ENCODE data around the gene OR52L1.
"Not testable (repeated sequence)": the region's sequence is repeated elsewhere in the genome, so short reads cannot be mapped to it uniquely, and the experiment has no call there.

Gene OR52L1

DNA sequence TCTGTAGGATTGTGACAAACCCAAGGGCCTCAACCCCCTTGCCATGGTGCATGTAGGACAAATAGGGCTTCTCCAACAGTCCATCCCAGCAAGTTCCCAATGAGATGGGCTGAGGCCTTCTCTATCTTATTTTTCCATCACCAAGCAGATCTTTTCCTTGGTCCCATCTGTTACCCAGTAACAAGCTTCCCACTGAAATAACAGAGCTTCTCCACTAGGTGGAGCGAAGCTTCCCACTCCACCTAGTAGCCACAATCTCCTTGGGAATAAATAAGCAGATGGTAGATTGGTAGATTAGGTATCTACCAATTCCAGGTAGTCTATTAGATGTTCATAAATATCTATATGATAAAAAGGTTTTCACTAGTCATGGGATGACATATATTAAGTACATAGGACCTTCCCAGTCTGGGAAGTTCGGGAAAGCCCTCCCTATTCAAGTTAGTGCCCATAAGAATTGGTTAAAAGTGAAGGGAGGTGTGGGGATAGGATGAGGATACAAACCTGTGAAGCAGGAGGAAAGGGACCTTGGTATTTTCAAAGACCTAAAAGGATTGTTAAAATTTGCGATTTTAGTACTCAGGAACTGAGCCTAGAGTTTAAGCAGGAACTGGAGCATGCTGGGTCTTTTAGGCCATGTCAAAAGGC is 5.9 kb upstream of the OR52L1 start:
- Histone ChIP-seq H3K27ac (ENCODE audit: low read length) (no peak overlapping the region), H3K4me1 (ENCODE audit: insufficient read depth, low read length) (no peaks in the 10 kb centered on the region), H3K4me3 (ENCODE audit: low read length) (no peak overlapping the region), H3K9me3 (ENCODE audit: insufficient read depth, low read depth, low read length) (no peaks in the 10 kb centered on the region), H3K9ac (ENCODE audit: low read depth, low read length) (no peak overlapping the region), H3K27me3 (ENCODE audit: insufficient read depth, low read length) (no peaks in the 10 kb centered on the region), H3K36me3 (ENCODE audit: insufficient read depth, low read depth, low read length) (no peaks in the 10 kb centered on the region)

DNA sequence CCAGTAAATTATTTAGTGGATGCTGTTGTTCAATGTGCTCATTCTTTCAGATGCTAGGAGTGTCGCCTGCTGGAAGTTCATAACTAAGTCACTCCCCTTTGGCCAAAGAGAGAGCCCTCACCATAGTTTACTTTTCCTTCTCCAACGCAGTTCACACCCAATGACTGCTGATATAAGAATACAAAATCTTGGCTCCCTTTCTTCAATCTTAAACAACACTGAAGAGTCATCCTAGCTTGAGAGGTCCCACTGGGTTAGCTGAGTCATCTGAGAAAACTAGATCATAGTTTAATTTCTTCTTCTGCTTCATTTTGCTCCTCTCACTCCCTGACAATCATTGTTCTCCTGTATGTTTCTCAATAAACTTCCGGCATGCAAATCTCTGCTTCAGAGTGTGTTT is 5.4 kb upstream of the OR52L1 start:
- Histone ChIP-seq H3K27me3 (ENCODE audit: insufficient read depth, low read length) (no peaks in the 10 kb centered on the region), H3K4me1 (ENCODE audit: insufficient read depth, low read length) (no peaks in the 10 kb centered on the region), H3K36me3 (ENCODE audit: insufficient read depth, low read depth, low read length) (no peaks in the 10 kb centered on the region), H3K9ac (ENCODE audit: low read depth, low read length) (no peak overlapping the region), H3K9me3 (ENCODE audit: insufficient read depth, low read depth, low read length) (no peaks in the 10 kb centered on the region), H3K27ac (ENCODE audit: low read length) (no peak overlapping the region), H3K4me3 (ENCODE audit: low read length) (no peak overlapping the region)

DNA sequence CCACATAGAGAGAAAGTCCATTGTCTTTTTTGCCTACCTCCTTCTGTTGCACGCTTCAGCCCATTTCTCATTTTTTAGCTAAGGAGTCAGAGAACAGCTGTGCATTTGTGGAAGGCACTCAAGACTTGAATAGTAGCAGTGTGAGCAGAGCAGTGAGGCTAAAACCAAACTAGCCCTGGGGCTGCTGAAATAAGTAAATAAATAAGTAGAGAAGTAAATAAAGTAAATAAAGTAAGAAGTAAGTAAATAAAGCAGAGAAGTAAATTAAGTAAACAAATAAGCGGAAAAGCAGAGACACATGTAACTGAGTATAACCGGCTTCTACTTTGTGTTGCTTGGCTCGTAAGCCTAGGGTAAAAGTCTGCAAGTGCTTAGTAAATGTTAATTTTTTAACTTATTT is 2.4 kb upstream of the OR52L1 start:
- H3K27me3 ChIP-seq (ENCODE audit: insufficient read depth, low read length) = no peaks in the 10 kb centered on the region
- H3K36me3 ChIP-seq (ENCODE audit: insufficient read depth, low read depth, low read length) = no peaks in the 10 kb centered on the region
- no peaks in the 10 kb centered on the region for H3K4me1 ChIP-seq (ENCODE audit: insufficient read depth, low read length)
- no peaks in the 10 kb centered on the region for H3K9me3 ChIP-seq (ENCODE audit: insufficient read depth, low read depth, low read length)
- H3K4me3 ChIP-seq (ENCODE audit: low read length) = no peak overlapping the region
- H3K27ac ChIP-seq (ENCODE audit: low read length) = no peak overlapping the region
- H3K9ac ChIP-seq (ENCODE audit: low read depth, low read length) = no peak overlapping the region

DNA sequence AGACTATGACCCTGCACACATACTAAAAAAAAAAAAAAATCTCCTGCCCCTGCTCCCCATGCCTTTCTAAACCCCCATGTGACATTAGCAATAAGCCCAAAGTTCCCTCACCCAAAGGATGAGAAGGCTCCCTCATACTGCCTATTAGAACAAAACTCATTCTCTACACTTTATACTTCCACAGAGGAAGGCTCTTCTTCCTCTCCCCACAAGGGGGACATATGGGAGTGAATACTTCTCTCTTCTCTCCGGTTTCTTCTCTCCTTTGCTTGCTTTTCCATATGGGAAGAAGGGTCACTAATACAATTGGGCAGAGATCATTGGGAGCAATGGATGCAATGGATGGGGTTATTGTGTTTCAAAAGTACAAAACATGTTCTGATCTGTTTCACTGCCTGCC is 3.3 kb downstream of the OR52L1 start:
- Histone ChIP-seq H3K27ac (ENCODE audit: low read length) (no peak overlapping the region), H3K9ac (ENCODE audit: low read depth, low read length) (no peak overlapping the region), H3K4me1 (ENCODE audit: insufficient read depth, low read length) (no peaks in the 10 kb centered on the region), H3K27me3 (ENCODE audit: insufficient read depth, low read length) (no peaks in the 10 kb centered on the region), H3K4me3 (ENCODE audit: low read length) (no peak overlapping the region), H3K9me3 (ENCODE audit: insufficient read depth, low read depth, low read length) (peaks cover 9% of the 10 kb centered on the region; the same call in 1 of the 2 replicates), H3K36me3 (ENCODE audit: insufficient read depth, low read depth, low read length) (no peaks in the 10 kb centered on the region)

DNA sequence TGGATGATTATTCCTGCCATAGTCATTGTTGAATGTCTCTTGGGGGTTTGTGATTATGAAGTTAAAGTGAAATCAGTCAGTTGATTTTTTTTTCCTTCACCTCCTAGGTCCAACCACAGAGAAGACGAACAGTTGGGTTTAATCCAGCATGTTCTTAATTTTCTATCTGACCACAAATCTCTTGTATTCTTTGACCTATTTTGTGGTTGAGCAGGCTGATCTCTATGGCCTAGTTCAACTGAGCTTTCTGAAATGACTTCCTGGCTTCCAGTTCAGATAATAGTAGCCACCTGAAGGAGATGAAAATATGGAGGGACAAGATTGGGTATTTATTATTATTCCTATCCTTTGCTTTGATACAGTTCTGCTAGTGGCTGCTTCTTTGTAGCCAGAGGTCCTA is 13.3 kb downstream of the OR52L1 start:
- no peaks in the 10 kb centered on the region for H3K4me1 ChIP-seq (ENCODE audit: insufficient read depth, low read length)
- no peak overlapping the region for H3K9ac ChIP-seq (ENCODE audit: low read depth, low read length)
- H3K27ac ChIP-seq (ENCODE audit: low read length) = no peak overlapping the region
- H3K36me3 ChIP-seq (ENCODE audit: insufficient read depth, low read depth, low read length) = no peaks in the 10 kb centered on the region
- no peak overlapping the region for H3K4me3 ChIP-seq (ENCODE audit: low read length)
- H3K27me3 ChIP-seq (ENCODE audit: insufficient read depth, low read length) = no peaks in the 10 kb centered on the region
- peaks cover 3% of the 10 kb centered on the region; the same call in 1 of the 2 replicates for H3K9me3 ChIP-seq (ENCODE audit: insufficient read depth, low read depth, low read length)

DNA sequence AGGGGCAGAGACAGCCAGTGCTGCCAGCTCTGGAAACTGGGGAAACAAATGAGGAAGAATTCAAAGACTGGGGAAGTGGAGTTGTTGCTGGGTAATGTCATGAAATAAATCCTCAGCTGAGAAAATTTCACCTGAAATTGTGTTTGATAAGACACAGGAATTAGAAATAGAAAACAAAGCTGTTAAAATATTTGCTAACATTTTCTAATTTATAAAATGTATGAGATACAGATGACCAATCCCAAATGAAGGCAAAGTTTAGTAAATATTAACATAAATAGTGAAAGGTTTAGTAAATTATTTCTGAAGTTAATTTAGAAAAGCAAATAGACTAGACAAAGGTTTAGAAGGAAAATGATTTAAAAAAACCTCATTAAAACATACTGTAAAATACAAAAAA is 18.4 kb downstream of the OR52L1 start, which contains the start of gene OR56A5:
OR56A5 (minus strand) TSS at position 101 of the 400 bp plus-strand sequence; CDS start at position 101, 0 bp downstream.
- H3K36me3 ChIP-seq (ENCODE audit: insufficient read depth, low read depth, low read length) = no peaks in the 10 kb centered on the region
- H3K27me3 ChIP-seq (ENCODE audit: insufficient read depth, low read length) = no peaks in the 10 kb centered on the region
- no peak within 1 kb of the TSS for H3K9ac ChIP-seq (ENCODE audit: low read depth, low read length)
- peaks cover 18% of the 10 kb centered on the region for H3K9me3 ChIP-seq (ENCODE audit: insufficient read depth, low read depth, low read length)
- H3K27ac ChIP-seq (ENCODE audit: low read length) = no peak within 1 kb of the TSS
- H3K4me1 ChIP-seq (ENCODE audit: insufficient read depth, low read length) = no peaks in the 10 kb centered on the region
- no peak within 1 kb of the TSS for H3K4me3 ChIP-seq (ENCODE audit: low read length)

DNA sequence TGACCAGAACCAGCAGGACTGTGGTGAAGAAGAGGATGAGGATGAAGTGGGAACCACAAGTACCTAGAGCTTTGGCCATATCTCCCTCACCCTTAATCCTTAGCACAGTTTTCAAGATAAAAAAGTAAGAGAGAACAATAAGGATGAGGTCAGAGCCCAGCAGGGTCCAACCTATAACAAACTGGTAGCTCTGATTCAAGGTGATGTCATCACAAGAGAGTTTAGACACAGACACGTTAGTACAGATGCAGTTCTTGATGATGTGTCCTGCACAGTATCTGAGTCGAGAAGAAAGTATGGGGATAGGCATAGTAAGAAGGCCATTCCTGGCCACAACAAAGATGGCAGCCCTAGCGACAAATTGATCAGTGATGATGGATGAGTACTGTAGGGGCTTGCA is 19.1 kb downstream of the OR52L1 start:
- H3K4me3 ChIP-seq (ENCODE audit: low read length) = no peak overlapping the region
- H3K4me1 ChIP-seq (ENCODE audit: insufficient read depth, low read length) = no peaks in the 10 kb centered on the region
- H3K36me3 ChIP-seq (ENCODE audit: insufficient read depth, low read depth, low read length) = no peaks in the 10 kb centered on the region
- H3K27ac ChIP-seq (ENCODE audit: low read length) = no peak overlapping the region
- peaks cover 22% of the 10 kb centered on the region for H3K9me3 ChIP-seq (ENCODE audit: insufficient read depth, low read depth, low read length)
- no peak overlapping the region for H3K9ac ChIP-seq (ENCODE audit: low read depth, low read length)
- no peaks in the 10 kb centered on the region for H3K27me3 ChIP-seq (ENCODE audit: insufficient read depth, low read length)

DNA sequence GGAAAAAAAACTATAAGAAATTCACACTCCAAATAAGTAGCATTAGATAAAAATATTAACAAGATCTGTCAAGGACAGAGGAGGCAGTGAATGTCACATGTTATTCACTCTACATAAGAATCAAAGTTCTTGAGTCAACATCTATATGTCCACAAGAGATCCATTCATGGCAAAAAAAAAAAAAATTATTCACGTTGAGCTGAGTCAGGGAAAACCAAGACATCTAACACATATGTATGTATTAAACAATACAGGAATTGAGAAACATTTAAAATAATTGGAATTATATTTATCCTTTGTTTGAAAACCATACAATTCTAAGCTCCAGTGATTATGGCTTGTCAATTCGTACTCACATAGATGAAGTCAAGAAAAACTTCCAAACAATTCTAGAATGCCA is 19.8 kb downstream of the OR52L1 start:
- no peaks in the 10 kb centered on the region for H3K4me1 ChIP-seq (ENCODE audit: insufficient read depth, low read length)
- H3K4me3 ChIP-seq (ENCODE audit: low read length) = no peak overlapping the region
- H3K9me3 ChIP-seq (ENCODE audit: insufficient read depth, low read depth, low read length) = peaks cover 23% of the 10 kb centered on the region
- H3K36me3 ChIP-seq (ENCODE audit: insufficient read depth, low read depth, low read length) = no peaks in the 10 kb centered on the region
- no peaks in the 10 kb centered on the region for H3K27me3 ChIP-seq (ENCODE audit: insufficient read depth, low read length)
- H3K27ac ChIP-seq (ENCODE audit: low read length) = no peak overlapping the region
- no peak overlapping the region for H3K9ac ChIP-seq (ENCODE audit: low read depth, low read length)

DNA sequence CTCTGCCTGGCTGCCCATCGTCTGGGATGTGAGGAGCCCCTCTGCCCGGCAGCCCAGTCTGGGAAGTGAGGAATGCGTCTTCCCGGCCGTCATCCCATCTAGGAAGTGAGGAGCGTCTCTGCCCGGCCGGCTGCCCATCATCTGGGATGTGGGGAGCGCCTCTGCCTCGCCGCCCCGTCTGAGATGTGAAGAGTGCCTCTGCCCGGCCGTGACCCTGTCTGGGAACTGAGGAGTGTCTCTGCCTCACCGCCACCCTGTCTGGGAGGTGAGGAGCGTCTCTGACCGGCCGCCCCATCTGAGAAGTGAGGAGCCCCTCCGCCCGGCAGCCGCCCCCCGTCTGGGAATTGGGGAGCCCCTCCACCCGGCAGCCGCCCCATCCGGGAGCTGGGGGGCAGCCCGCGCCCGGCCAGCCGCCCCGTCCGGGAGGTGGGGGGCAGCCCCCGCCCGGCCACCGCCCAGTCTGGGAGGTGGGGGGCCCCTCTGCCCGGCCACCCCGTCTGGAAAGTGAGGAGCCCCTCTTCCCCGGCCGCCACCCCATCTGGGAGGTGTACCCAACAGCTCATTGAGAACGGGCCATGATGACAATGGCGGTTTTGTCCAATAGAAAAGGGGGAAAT is 26.0 kb downstream of the OR52L1 start:
- not testable (repeated sequence) for H3K4me1 ChIP-seq (ENCODE audit: insufficient read depth, low read length); H3K36me3 ChIP-seq (ENCODE audit: insufficient read depth, low read depth, low read length); H3K27ac ChIP-seq (ENCODE audit: low read length); H3K4me3 ChIP-seq (ENCODE audit: low read length); H3K27me3 ChIP-seq (ENCODE audit: insufficient read depth, low read length); H3K9ac ChIP-seq (ENCODE audit: low read depth, low read length)
- peaks cover 21% of the 10 kb centered on the region for H3K9me3 ChIP-seq (ENCODE audit: insufficient read depth, low read depth, low read length)

DNA sequence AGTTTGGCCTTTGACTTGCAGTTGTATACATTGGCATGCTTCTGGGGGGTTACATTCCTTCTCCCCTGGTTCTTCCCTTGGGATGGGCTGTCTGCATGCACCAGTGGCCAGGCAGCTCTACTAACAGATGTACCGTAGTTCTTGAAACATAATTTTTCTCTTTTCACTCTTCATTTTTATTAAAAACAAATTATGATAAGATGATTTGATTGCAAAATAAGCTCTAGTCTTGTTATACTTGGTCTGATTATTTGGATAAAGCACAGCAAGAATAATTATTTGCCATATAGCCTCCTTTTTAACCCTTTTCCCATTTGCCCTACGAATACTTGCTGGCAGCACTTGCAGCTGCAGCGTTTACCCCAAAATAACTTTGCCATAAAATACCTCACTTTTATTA is 31.2 kb downstream of the OR52L1 start:
- no peaks in the 10 kb centered on the region for H3K36me3 ChIP-seq (ENCODE audit: insufficient read depth, low read depth, low read length)
- no peaks in the 10 kb centered on the region for H3K27me3 ChIP-seq (ENCODE audit: insufficient read depth, low read length)
- H3K9ac ChIP-seq (ENCODE audit: low read depth, low read length) = no peak overlapping the region
- H3K4me3 ChIP-seq (ENCODE audit: low read length) = no peak overlapping the region
- no peak overlapping the region for H3K27ac ChIP-seq (ENCODE audit: low read length)
- H3K9me3 ChIP-seq (ENCODE audit: insufficient read depth, low read depth, low read length) = peaks cover 7% of the 10 kb centered on the region; the same call in 1 of the 2 replicates
- H3K4me1 ChIP-seq (ENCODE audit: insufficient read depth, low read length) = no peaks in the 10 kb centered on the region

DNA sequence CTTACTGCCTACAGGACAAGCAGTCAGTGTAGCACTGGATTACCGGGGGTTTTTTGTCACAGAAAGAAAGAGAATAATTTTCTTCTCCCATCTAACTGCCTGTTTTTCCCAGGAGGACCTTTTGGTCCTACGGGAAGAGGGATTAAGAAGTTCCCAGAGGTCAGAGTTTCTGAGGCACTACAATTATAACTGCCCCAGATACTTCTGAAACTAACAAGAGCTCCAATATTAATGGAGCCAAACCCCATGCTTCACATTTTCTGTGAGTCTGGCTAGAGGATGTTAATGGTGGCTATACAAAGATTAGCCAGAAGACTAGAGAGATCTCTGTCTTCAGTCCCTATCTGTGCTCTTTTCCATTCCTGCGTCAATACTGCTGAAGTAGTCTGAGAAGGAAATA is 44.8 kb downstream of the OR52L1 start, which contains the start of gene OR56A3:
OR56A3 (plus strand) TSS at position 301 of the 400 bp plus-strand sequence. CDS start 5,096 bp downstream, outside the sequence.
- Histone ChIP-seq H3K9ac (ENCODE audit: low read depth, low read length) (no peak within 1 kb of the TSS), H3K9me3 (ENCODE audit: insufficient read depth, low read depth, low read length) (peaks cover 11% of the 10 kb centered on the region), H3K4me1 (ENCODE audit: insufficient read depth, low read length) (no peaks in the 10 kb centered on the region), H3K27me3 (ENCODE audit: insufficient read depth, low read length) (no peaks in the 10 kb centered on the region), H3K36me3 (ENCODE audit: insufficient read depth, low read depth, low read length) (no peaks in the 10 kb centered on the region), H3K4me3 (ENCODE audit: low read length) (no peak within 1 kb of the TSS), H3K27ac (ENCODE audit: low read length) (no peak within 1 kb of the TSS)

DNA sequence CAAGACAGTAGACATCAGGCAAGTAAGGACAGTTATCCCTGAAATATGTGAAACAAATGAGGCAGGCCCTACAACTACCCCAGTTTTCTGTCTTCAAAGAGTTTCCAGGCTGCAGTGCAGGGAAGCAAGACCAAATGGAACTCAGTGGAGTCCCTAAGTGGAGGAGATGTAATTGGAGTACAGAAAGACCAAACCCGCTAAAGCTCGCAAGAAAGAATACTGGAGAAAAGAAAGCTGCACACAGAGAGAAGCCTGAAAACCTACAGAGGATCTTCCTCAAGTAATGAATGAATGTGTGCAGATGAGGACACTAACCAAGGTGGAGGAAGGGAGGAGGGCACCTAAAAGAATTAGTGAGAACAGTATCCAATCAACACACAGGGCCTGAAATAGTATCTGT is 46.0 kb downstream of the OR52L1 start:
- H3K36me3 ChIP-seq (ENCODE audit: insufficient read depth, low read depth, low read length) = no peaks in the 10 kb centered on the region
- H3K9ac ChIP-seq (ENCODE audit: low read depth, low read length) = no peak overlapping the region
- no peak overlapping the region for H3K27ac ChIP-seq (ENCODE audit: low read length)
- no peak overlapping the region for H3K4me3 ChIP-seq (ENCODE audit: low read length)
- peaks cover 11% of the 10 kb centered on the region for H3K9me3 ChIP-seq (ENCODE audit: insufficient read depth, low read depth, low read length)
- H3K27me3 ChIP-seq (ENCODE audit: insufficient read depth, low read length) = no peaks in the 10 kb centered on the region
- H3K4me1 ChIP-seq (ENCODE audit: insufficient read depth, low read length) = no peaks in the 10 kb centered on the region
